HG03442 (cell line): Measurements from ENCODE around the gene SPATA2L.

Experiments
- ATAC-seq: cut with Tn5 transposase; IDR thresholded peaks from one replicate; pipeline ENCODE4 v1.9.1; 2021; ENCODE audit warnings: mild to moderate bottlenecking, moderate library complexity; ENCODE audit not compliant: unreplicated experiment

The SPATA2L gene

GRCh38 chr16:89729293-89729692, 27.8 kb upstream of the SPATA2L start:
- no peak for ATAC-seq

- ATAC-seq, result no peak
These were observed 26.1 kb upstream of the SPATA2L start for GRCh38 chr16:89727406-89728120.

- no peak for ATAC-seq
These were observed 22.1 kb upstream of the SPATA2L start for GRCh38 chr16:89723279-89724250.

- ATAC-seq, result peak; percentile 6
These were observed 21.1 kb upstream of the SPATA2L start for GRCh38 chr16:89722392-89723278.

- ATAC-seq, result peak; percentile 25
These were observed 20.3 kb upstream of the SPATA2L start for GRCh38 chr16:89721546-89722391.

GRCh38 chr16:89720813-89721545, 19.5 kb upstream of the SPATA2L start, which contains the start of the genes VPS9D1 and ZNF276:
VPS9D1 (minus strand) TSS chr16:89720898; CDS start chr16:89720861, 37 bp downstream.
ZNF276 (plus strand) TSS chr16:89721537; CDS start chr16:89721641, 104 bp downstream.
- peak; percentile 44 for ATAC-seq

GRCh38 chr16:89720551-89720812, 19.0 kb upstream of the SPATA2L start:
- peak; percentile 14 for ATAC-seq

- no peak for ATAC-seq
These were observed 16.4 kb upstream of the SPATA2L start for GRCh38 chr16:89717688-89718505.

GRCh38 chr16:89716916-89717687, 15.6 kb upstream of the SPATA2L start:
- ATAC-seq, result no peak

GRCh38 chr16:89716493-89716892, 15.0 kb upstream of the SPATA2L start:
- ATAC-seq, result no peak

GRCh38 chr16:89712274-89712781, 10.8 kb upstream of the SPATA2L start:
- no peak for ATAC-seq

GRCh38 chr16:89711601-89712273, 10.2 kb upstream of the SPATA2L start:
- peak; percentile 54 for ATAC-seq

- ATAC-seq, result no peak
These were observed 9.4 kb upstream of the SPATA2L start for GRCh38 chr16:89710709-89711564.

GRCh38 chr16:89709716-89710432, 8.4 kb upstream of the SPATA2L start:
- ATAC-seq, result no peak

GRCh38 chr16:89709166-89709565, 7.7 kb upstream of the SPATA2L start:
- no peak for ATAC-seq
